Measurements from ENCODE around the gene CKAP2.
"Not testable (repeated sequence)": the region's sequence is repeated elsewhere in the genome, so short reads cannot be mapped to it uniquely, and the experiment has no call there.

CKAP2 gene

GRCh38 chr13:52454820-52455676 lies at the start of gene CKAP2:
CKAP2 (plus strand) TSS chr13:52455478; CDS start chr13:52455557, 79 bp downstream.
- DNase-seq (ENCODE audit: low spot score), result peak; percentile 96

DNA sequence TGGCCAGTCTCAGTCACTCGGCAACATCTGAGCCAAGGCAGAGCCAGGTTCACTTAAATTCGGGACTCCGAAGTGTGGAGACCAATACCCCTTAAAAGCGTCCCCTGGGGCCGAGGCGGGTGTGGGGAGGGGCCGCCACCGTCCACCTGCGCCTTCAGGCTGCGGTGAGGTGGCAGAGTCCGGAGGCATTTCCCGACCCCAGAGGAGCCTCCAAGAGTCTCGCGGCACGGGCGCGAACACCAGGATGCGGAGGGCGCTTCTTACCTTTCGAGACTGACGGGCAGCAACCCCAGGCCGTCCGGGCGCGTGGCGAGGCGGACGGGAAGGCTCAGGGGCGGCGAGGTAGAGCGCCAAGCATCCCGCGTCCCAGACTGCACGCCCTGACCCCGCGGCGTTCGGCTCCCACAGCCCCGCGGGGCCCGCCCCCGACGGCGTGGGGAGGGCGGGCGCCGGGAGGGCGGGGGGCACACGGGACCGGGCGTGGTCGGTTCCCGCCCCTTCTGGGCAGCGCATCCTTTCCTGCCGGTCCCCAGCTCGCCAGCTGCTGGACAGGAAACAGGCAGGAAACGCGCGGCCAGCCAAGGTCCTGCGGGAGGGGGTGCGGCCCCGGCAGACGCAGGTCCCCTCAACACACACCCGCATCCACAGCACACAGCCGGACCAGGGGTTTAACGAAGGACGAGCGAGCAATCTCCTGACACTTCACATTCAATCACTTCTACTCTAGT lies 49.3 kb upstream of the CKAP2 start, which contains the start of gene THSD1:
THSD1 (minus strand) TSS at position 406 of the 728 bp plus-strand sequence. CDS start 3,572 bp downstream, outside the sequence.
- DNase-seq (ENCODE audit: low spot score), result peak; percentile 49

DNA sequence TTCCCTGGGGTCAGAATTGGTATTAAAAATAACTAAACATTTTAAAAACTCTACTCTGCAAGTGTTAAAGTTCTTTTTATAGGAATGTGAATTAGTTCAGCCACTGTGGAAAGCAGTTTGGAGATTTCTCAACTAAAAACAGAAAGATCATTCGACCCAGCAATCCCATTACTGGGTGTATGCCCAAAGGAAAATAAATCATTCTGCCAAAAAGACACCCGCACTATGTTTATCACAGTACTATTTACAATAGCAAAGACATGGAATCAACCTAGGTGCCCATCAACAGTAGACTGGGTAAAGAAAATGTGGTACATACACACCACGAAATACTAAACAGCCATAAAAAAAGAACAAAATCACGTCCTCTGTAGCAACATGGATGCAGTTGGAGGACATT lies 48.6 kb upstream of the CKAP2 start:
- no peak for DNase-seq (ENCODE audit: low spot score)

GRCh38 chr13:52407436-52407835 lies 47.8 kb upstream of the CKAP2 start:
- DNase-seq (ENCODE audit: low spot score), result not testable (repeated sequence)

GRCh38 chr13:52408071-52408658 lies 47.1 kb upstream of the CKAP2 start:
- not testable (repeated sequence) for DNase-seq (ENCODE audit: low spot score)

DNA sequence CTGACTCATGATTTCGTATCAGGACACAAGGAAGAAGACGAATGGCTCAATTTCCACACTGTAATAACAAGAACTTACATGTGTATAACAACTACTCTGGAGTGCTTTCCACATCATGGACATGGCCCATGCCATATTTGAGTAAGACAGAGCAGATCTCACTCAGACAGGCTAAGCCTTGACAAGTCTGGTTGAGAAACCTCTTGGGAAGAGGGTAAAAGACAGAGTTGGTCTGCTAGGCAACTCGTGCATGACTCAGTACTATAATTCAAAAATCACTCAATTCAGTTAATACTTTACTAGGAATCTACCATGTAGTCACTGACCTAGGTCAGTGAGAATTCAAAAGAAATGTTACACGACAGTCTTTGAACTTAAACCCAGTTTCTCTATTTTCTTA lies 43.6 kb upstream of the CKAP2 start:
- DNase-seq (ENCODE audit: low spot score), result peak; percentile 15

DNA sequence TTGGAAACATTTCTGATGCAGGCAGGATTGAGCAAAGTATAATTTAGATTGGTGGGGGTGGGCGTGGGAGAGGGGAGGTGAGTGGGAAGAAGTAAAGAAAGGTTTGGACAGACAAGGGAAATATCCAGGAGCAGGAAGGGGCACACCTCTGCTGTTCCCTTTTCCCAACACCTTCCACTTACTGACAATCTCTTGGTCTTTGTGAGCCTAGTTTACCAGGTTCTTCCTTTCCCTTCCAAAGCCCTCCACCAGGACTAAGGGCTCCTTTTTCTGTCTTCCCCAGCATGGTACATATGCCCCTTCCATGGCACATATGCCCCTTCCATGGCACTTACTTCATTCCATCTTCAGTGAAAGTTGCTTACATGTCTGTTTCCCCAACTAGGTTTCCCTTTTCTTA lies 43.1 kb upstream of the CKAP2 start:
- no peak for DNase-seq (ENCODE audit: low spot score)

GRCh38 chr13:52414051-52414450 lies 41.2 kb upstream of the CKAP2 start:
- no peak for DNase-seq (ENCODE audit: low spot score)

DNA sequence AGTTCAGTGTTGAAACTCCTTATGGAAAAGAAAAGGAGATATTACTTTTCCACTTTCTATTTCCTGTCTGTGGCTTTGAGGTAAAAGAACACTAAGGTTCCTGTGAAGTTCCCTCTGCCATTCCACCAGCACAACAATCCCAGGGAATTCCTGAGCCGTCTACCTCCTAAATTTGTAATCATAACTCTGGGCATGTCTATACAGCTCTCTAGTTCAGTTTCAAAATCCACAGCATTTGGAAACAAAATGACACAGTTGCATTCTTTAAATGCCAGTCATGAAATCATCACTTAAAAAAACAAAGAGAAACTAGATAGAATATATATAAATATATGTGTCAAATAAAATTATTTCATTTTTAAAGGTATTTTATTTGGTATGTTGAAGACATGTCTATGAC lies 40.3 kb upstream of the CKAP2 start:
- DNase-seq (ENCODE audit: low spot score), result no peak

- no peak for DNase-seq (ENCODE audit: low spot score)
Measured at GRCh38 chr13:52419080-52419479, 36.2 kb upstream of the CKAP2 start.

- no peak for DNase-seq (ENCODE audit: low spot score)
Measured at GRCh38 chr13:52421216-52421615, 34.1 kb upstream of the CKAP2 start.

- no peak for DNase-seq (ENCODE audit: low spot score)
Measured at GRCh38 chr13:52428295-52428694, 27.0 kb upstream of the CKAP2 start.

DNA sequence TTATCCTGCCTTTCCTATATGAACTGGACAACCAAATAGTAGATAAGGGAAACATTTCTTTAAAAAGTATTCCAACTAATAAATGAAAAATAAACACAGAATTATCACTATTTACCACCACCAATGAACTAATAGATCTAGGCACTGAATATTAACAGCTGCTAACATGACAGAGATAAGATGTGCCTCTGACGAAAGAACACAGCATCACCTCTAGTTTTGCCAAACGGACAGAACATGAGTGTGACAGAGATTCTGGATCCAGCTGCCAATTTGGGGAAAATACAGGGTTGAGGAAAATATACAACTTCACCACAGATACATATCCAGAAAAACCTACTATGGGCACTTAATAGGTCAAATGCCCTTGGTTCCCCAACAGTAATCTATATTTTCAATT lies 22.8 kb upstream of the CKAP2 start:
- DNase-seq (ENCODE audit: low spot score), result no peak

DNA sequence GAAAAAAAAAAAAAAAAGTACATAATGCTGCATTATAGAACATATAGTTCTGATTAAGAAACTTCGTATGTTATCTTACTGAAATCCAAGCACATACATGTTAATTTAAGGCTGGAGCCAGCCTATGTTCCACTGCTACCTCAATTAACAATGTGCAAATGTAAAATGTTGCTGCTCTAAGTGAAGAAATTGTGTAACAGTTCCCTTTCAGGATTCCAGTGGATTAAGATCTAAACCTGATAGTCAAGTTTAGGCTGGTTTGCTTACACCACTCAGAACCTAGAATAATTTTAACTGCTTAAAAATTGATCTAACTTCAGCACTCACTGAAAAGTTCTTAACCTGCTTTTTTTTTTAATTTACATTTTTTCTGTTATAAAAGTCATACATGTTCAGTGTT lies 9.0 kb upstream of the CKAP2 start:
- DNase-seq (ENCODE audit: low spot score), result no peak

GRCh38 chr13:52447354-52447753 lies 7.9 kb upstream of the CKAP2 start:
- no peak for DNase-seq (ENCODE audit: low spot score)

DNA sequence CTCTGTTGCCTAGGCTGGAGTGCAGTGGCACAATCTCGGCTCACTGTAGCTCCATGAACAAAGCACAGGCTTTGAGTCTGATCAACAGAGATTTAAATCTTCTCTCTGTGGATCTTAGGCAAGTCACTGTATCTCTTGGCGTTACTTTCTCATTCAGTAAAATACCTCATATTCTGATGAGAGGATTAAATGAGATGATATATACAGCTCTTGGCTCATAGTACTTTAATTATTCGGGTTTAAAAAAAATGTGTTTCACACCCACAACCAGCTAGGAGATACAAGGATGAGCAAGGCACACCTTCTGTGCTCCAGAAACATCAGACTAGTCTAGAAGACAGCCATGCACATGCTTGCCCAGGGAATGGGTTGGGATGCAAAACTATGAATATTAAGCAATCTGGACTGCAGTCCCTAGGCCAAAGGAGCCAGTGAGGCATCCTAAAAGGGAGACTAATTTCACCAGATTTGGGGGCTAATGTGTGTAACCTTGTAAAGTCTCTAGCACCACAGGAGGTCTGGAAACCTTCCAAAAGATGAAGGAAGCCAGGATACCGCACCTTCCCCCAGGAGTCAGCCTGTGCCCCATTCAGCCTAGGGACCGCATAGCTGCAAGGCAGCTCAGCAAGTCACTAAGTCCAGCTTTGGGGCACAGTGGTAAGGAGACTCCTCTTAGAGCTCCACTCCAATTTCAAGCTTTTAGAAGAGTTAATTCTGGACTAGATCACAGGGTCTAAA lies 7.3 kb upstream of the CKAP2 start:
- DNase-seq (ENCODE audit: low spot score), result no peak

DNA sequence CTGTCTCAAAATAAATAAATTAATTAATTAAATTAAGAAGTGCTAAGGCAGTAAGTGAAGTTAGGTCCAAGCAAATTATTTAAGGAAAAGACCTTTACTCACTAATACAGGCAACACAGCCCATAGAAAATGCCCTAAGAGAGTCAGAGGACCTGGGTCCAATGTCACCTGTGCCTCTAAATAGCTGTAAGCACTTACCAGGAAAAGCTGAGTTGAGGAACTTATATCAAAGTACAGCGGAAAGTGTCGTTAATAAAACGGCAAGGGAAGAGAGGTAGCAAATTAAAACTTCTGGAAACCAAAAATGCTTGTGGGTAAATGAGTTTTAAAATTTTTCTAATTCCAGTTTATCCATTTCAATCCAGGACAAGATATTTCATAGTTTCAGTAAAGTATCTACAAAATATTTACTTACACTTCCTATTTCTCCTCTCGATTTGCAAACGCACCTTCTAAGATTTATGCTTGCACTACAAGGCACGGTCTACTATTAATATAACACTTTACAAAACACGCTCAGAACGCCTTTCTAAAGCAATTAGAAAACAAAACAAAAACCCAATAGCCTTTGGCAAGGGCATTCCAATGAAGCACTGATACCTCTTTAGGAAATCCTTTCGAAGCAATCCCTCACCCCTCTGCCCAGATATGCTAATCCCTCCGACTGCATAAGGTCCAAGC lies 5.8 kb upstream of the CKAP2 start:
- no peak for DNase-seq (ENCODE audit: low spot score)

DNA sequence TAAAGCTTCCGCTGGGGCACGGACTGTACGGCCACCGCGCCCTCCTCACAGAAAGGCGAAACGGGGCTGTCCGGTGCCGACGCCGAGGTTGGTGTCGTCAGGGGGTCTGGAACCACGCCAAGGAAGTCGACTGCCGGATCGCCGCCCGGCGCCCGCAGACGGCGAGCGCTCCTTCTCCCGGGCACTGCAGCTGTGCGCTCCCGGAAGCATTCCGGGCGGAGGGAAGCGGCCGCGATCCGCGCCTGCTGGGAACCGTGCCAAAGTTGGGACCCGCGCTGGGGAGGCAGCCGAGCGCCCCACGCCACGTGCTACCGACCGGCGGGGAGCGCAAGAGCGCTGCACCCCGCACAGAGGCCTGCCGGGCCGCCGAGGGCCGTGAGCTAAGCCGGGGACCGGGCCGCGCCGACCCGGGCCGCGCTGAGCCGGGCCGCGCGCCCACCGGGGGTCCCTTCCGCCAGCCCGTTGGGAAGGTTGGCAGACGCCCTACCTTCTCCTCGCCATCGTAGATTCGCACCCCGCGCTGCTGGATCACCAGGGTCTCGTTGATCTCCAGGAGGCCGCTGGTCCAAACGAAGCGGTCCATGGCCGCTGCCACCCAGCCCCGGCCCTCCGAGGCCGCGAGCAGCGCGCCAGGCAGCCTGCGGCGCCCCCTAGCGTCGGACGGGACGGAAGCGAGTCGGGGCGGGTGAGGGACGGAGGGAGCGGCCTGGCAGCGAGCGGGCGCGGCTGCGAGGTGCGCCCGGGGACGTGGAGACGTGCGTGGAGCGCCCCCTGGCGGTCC lies 5.1 kb upstream of the CKAP2 start, which contains the start of gene VPS36:
VPS36 (minus strand) TSS at position 623 of the 781 bp plus-strand sequence; CDS start at position 583, 40 bp downstream.
- DNase-seq (ENCODE audit: low spot score), result peak; percentile 94

DNA sequence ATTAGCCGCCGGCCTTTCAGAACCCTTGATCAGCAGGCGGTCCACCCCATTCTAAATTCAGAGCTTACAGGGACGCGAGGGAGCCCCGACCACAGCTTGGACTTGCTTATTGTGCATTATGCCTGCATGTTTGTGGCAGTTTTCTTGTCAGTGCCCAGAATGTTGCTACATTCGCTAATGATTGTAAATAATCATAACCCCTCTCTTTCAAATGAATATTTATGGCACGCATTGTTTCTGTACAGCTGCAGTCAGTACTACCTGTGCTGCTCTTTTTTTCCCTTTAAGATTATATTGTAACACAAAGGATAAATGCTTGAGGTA lies 4.5 kb upstream of the CKAP2 start:
- DNase-seq (ENCODE audit: low spot score), result no peak

GRCh38 chr13:52451135-52451804 lies 4.0 kb upstream of the CKAP2 start:
- DNase-seq (ENCODE audit: low spot score), result no peak

Data from RKO (cell line).